LoVo (cell line): ENCODE measurements around the gene BSN.
A peak's percentile ranks its signal among the peaks of the same experiment; 100 is the strongest.

Experiments used
- DNase-seq: peaks from one replicate; pipeline ENCODE4 v3.0.0-alpha.2; 2016; ENCODE audit warnings: low spot score

Gene BSN, protein sequence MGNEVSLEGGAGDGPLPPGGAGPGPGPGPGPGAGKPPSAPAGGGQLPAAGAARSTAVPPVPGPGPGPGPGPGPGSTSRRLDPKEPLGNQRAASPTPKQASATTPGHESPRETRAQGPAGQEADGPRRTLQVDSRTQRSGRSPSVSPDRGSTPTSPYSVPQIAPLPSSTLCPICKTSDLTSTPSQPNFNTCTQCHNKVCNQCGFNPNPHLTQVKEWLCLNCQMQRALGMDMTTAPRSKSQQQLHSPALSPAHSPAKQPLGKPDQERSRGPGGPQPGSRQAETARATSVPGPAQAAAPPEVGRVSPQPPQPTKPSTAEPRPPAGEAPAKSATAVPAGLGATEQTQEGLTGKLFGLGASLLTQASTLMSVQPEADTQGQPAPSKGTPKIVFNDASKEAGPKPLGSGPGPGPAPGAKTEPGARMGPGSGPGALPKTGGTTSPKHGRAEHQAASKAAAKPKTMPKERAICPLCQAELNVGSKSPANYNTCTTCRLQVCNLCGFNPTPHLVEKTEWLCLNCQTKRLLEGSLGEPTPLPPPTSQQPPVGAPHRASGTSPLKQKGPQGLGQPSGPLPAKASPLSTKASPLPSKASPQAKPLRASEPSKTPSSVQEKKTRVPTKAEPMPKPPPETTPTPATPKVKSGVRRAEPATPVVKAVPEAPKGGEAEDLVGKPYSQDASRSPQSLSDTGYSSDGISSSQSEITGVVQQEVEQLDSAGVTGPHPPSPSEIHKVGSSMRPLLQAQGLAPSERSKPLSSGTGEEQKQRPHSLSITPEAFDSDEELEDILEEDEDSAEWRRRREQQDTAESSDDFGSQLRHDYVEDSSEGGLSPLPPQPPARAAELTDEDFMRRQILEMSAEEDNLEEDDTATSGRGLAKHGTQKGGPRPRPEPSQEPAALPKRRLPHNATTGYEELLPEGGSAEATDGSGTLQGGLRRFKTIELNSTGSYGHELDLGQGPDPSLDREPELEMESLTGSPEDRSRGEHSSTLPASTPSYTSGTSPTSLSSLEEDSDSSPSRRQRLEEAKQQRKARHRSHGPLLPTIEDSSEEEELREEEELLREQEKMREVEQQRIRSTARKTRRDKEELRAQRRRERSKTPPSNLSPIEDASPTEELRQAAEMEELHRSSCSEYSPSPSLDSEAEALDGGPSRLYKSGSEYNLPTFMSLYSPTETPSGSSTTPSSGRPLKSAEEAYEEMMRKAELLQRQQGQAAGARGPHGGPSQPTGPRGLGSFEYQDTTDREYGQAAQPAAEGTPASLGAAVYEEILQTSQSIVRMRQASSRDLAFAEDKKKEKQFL (N-terminal part only)

DNA sequence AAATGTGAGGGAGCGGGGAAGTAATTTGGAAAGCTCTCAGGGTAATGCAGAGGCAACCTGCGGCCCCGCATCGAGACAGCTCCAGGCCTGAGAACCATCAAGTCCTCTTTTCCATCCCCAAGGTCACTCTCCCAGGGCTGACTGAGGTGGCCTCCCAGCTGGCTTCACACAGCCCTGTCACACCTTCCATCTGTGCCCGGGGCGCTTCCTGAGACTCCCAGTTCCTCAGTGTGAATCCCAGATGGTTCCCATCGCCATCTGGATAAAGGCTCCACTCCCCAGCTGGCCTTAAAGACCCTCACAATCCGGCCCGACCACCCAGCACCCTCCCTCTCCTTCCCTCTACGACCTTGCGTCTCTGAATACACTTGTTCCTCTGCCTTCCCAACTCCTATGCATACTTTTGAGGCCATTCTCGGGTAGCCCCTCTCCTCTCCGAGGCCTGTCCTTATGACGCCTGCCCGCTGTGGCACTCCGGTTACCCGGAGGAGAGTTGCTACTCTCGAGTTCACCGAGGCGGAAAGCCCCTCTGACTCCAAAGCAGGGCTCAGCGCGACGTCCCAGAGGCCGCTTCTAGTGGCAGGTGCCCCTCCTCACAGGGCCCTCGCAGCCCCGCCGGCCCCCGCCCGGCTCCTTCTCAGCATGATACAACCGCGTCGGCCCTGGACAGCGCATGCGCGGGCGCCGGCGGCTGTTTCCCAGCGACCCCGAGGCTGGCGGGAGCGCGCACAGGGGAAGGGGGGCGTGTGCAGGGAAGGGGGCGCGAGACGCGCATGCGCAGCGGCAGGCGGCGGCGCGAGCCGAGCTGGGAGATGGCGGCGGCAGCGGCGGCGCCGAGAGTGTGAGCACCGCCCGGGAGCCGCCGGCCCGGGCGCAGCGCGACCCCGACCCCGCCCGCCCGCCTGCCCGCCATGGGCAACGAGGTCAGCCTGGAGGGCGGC, at the start of gene BSN:
TSS of gene BSN (plus strand) at position 786 of the 941 bp plus-strand sequence. CDS start at position 912, 126 bp downstream.
- DNase-seq: peak; percentile 94

DNA sequence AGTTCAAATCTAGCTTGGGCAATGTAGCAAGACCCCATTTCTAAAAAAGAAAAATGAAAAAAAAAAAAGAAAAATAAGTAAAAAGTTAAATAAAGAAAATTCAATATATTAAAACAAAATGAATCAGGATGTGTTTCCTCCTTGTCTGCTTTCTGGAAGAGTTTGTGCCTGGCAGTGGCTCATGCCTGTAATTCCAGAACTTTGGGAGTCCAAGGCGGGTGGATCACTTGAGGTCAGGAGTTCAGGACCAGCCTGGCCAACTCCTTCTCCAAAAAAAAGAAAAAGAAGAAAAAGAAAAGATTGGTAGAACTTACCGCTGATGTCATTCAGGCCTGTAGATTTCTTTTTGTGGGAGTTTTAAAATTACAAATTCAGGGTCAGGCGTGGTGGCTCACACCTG, 47.4 kb upstream of the BSN start:
- no peak for DNase-seq

DNA sequence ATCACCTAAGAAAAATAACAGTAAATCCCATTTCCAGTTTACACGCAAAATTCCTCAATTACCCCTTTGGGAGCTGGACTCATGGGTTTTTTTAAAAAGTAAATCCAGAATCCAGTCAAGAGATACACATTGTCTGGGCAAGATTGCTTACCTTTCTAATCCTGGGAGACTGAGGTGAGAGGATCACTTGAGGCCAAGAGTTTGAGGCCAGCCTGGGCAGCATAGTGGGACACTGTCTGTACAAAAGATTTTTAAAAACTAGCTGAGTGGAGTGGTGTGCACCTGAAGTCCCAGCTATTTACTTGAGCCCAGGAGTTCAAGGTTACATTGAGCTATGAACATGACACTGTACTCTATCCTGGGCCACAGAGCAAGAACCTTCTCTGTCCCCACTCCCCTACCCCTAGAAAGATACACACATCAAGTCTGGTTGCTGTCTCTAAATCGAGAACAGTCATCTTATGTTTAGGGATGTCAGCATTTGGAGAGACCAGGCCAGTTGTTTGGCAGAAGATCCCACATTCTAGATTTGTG, 45.2 kb upstream of the BSN start:
- DNase-seq: no peak

DNA sequence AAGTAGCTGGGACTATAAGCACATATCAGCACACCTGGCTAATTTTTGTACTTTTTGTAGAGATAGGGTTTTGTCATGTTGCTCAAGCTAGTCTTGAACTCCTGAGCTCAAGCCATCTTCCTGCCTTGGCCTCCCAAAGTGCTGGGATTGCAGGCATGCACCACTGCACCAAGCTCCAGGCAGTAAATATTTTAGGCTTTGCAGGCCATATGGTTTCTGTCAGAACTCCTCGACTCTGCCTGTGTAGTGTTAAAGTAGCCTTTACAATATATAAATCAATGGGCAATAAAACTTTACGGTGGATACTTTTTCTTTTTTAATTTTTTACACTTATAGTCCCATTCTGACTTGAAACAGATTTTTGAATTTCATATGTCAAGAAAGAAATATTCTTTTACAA, 42.6 kb upstream of the BSN start:
- no peak for DNase-seq

DNA sequence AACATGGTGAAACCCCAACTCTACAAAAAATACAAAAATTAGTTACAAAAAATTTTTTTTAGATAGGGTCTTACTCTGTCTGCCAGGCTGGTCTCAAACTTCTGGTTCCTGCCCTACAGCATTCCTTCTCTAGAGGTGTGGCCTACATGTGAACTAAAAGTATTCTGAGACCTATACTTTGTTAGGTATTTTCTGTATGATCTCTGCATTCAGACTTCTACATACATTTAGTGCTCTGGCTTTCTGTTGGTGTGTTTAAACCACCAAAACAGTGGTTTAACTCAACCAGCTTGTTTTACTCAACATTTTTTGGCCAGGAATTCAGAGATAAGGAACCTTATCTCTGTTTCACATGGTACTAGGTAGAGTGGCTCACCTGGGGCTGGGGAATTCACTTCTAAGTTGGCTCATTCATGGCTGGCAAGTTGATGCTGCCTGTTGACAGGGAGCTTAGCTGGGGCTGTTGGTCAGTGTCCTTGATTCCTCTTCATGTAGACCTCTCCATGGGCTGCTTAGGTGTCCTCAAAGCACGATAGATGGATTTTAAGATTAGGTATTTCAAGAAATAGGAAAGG, 41.4 kb upstream of the BSN start:
- DNase-seq: no peak

DNA sequence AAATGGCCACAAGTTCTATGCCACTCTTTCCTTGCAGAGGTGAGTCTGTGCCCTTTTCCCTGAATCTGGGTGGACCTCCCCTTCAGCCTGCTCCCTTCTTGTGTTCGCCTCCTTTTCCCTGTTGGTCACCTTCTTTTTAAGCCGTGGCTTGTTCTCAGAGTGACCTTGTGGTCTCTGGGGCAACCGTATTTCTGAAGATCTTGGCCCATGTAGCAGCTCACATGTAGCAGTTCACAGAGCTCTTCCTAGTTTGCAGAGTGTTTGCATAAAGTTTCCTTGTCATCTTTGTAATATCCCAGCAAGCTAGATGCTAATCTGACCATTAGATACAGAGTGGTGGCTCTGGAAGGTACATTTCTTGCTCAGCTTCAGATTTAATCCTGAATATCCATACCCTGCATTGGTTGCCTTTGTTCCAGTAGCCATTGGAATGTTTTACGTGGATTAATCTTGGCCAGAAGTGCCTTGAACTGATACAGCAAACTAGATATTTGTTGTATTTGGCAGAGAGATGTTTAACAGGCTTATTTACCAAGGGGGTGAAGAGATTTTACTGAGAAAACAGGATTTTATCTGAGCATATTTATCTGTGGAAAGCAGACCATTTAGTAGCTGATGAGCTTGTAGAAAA, 40.7 kb upstream of the BSN start:
- no peak for DNase-seq

DNA sequence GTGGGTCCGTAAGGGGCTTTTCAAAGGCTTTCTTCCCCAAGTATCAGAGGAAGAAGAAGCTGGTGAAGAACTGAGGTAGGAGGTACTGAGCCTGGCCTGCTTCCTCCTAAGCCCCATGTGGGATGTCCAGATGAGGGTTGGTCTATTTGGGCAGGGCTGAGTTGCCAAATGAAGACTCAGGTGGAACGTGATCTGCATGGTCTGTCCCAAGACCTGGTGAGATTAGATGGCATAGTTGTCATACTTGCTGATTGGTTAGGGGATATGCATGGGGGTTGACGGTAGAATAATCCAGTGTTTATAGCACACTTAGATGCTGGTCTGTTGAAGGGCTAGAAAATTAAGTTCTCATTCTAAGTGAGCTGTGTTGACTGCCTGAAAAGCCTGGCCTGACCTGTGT, 36.3 kb upstream of the BSN start:
- DNase-seq: no peak

DNA sequence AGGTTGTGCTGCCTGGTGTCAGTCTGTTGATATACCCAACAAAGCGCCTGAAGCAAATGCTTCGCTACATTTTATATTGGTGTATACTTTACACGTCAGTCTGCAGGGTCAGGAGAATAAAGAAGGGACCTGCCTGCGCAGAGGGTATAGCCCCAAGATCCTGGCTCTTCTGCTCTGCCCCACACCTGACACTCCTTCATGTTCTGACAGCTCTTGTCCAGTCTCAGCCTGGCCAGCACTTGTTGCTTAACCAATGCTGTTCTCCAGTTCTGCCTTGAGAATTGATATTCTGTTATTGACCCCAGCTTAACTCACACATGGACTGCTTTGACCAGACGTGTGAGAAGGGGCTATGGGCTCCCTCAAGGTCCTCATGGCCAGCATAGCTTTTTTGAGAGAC, 35.8 kb upstream of the BSN start:
- no peak for DNase-seq

DNA sequence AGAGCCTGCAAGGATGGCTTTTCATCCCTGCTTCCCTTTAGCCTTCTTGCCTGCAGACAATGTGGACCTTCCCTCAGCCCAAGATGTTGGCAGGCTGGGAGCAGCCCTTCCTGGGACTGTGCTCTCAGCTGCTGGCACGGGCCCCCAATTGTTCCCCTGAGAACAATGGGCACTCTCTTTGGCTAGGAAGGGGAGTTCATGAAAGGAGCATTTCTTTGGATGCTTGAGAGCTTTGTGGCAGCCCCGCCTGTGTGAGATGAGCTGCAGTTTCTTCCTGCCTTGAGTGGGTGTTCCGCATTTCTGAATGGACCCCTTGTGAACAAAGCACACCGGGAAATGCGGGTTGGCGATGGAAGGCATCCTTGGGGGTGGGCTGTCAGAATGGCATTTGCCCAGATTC, 35.0 kb upstream of the BSN start:
- no peak for DNase-seq

DNA sequence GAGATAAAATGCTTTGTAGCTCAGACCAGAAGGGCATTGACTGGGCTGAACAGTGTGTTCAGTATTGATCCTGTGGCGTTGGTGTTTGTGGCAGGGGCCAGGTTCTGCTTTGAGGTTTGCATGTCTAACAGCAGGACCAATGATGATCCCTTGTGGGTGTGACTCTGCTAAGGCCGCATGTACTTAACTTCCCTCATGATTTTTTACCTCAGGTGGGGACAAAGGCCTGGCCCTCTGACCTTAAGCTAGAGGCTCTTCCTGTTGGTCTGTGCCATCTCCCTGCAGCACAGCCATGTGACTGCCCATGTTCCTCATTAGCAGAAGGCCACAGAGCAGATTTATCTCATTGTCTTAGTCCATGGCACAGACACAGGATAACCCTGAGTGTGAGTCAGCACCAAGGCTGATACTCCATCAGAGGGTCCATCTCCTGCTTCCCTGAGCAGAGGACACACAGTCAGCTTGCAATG, 34.3 kb upstream of the BSN start:
- DNase-seq: no peak

DNA sequence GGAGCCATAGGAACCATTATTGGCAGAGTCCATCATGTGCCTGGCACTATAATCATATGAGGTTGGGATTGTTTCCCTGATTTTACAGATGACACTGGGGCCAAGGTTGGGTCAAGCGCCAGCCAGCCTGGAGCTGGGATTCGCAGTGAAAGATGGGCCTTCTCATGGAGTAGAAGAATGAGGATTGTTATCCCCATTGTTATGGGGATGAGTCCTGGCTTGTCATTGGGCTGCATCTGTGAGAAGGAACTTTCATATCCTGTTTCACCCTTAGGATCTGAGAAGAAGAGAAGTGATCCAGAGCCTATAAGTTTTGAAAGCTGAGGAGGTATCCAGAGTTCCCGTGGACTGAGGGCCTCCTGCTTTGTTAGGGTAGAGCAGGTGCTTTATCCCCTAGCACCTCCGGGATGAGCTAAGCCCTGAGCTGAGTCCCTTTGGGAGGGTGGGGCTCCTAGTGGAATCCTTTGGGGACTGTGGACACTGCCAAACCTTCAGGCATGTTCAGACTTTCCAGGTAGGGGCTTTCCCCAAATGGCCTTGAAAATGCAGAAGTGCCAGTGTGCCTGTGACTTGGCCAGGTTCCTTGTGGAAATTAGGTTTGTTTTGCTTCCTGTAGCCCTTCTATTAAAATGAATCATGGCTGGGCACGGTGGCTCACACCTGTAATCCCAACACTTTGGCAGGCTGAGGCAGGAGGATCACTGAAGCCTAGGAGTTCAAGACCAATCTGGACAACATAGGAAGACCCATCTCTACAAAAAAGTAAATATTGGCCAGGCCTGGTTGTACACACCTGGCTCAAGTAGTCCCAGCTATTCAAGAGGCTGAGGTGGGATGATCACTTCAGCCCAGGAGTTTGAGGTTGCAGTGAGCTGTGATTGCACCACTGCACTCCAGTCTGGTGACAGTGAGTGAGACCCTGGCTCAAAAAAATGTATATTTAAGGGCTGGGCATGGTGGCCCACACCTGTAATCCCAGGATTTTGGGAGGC, 30.2 kb upstream of the BSN start:
- no peak for DNase-seq

DNA sequence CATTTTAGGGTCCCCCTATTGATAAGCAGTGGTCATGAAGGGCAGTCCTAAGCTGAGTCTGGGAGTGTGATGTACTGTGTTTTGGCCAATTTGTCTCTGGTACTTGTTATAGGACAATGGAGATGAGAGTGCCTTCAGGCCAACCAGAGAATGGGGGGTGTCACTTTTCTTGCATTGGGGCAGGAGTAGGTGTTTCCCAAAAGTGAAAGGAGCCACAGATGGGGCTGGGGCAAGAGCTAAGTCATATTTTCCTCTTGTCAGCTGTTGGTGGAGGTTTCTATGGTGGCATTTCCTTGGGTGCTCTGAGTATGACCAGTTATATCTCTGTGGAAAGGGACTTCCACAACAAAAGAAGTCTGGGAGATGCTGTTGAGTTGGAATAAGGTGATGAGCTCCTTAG, 24.7 kb upstream of the BSN start:
- no peak for DNase-seq

DNA sequence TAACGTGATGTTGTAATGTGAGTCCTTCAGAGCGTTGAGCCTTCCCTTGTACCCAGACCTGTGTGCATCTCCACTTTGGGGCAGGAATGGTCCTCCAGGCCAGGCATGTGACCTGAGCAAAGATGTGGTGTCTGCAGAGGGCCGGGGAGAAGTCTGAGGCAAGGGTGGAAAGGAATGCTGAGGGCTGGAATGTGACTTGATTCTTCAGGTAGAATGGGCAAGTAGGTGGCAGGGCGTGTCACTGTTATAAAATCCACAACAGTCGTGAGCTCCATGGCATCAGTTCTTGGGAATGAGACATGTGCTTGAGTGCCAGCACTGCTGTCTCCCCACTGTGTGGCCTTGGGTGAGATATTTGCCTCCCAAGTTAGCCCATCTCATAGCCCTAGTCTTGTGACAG, 24.0 kb upstream of the BSN start:
- peak; percentile 37 for DNase-seq

DNA sequence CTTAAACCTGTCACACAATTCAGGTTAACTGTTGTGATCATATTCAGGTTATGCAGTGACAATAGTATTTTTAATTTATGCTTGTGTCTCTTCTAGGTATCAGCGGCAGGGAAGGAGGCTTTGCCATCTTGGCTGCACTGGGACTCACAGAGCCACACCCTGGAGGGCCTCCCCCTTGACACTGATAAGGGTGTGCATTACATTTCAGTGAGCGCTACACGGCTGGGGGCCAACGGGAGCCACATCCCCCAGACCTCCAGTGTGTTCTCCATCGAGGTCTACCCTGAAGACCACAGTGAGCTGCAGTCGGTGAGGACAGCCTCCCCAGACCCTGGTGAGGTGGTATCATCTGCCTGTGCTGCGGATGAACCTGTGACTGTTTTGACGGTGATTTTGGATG, 23.6 kb upstream of the BSN start:
- DNase-seq: no peak

DNA sequence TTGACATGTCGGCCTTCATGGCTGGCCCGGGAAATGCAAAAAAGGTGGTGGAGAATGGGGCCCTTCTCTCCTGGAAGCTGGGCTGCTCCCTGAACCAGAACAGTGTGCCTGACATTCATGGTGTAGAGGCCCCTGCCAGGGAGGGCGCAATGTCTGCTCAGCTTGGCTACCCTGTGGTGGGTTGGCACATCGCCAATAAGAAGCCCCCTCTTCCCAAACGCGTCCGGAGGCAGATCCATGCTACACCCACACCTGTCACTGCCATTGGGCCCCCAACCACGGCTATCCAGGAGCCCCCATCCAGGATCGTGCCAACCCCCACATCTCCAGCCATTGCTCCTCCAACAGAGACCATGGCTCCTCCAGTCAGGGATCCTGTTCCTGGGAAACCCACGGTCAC, 23.1 kb upstream of the BSN start:
- no peak for DNase-seq

DNA sequence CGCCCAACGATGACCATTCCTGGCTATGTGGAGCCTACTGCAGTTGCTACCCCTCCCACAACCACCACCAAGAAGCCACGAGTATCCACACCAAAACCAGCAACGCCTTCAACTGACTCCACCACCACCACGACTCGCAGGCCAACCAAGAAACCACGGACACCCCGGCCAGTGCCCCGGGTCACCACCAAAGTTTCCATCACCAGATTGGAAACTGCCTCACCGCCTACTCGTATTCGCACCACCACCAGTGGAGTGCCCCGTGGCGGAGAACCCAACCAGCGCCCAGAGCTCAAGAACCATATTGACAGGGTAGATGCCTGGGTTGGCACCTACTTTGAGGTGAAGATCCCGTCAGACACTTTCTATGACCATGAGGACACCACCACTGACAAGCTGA, 22.6 kb upstream of the BSN start:
- DNase-seq: no peak

DNA sequence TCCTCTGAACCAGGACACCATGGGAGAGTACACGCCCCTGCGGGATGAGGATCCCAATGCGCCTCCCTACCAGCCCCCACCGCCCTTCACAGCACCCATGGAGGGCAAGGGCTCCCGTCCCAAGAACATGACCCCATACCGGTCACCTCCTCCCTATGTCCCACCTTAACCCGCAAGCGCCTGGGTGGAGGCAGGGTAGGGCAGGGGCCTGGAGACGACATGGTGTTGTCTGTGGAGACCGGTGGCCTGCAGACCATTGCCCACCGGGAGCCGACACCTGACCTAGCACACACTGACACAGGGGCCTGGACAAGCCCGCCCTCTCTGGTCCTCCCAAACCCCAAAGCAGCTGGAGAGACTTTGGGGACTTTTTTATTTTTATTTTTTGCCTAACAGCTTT, 21.2 kb upstream of the BSN start:
- DNase-seq: no peak

DNA sequence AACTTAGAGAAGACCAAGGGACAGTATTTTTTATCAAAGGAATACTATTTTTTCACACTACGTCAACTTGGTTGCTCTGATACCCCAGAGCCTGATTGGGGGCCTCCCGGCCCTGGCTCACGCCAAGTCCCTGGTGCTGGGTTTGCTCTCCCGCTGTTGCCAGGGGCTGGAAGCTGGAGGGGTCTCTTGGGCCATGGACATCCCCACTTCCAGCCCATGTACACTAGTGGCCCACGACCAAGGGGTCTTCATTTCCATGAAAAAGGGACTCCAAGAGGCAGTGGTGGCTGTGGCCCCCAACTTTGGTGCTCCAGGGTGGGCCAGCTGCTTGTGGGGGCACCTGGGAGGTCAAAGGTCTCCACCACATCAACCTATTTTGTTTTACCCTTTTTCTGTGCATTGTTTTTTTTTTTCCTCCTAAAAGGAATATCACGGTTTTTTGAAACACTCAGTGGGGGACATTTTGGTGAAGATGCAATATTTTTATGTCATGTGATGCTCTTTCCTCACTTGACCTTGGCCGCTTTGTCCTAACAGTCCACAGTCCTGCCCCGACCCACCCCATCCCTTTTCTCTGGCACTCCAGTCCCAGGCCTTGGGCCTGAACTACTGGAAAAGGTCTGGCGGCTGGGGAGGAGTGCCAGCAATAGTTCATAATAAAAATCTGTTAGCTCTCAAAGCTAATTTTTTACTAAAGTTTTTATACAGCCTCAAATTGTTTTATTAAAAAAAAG, 20.3 kb upstream of the BSN start:
- DNase-seq: no peak
